NK-92 (cell line): Measurements from ENCODE around the gene DHRS3.

Experiments
- DNase-seq: peaks from one replicate; lab custom pipeline; 2025; ENCODE audit not compliant: unreplicated experiment; lab: John Stamatoyannopoulos, UW

The DHRS3 gene

DNA sequence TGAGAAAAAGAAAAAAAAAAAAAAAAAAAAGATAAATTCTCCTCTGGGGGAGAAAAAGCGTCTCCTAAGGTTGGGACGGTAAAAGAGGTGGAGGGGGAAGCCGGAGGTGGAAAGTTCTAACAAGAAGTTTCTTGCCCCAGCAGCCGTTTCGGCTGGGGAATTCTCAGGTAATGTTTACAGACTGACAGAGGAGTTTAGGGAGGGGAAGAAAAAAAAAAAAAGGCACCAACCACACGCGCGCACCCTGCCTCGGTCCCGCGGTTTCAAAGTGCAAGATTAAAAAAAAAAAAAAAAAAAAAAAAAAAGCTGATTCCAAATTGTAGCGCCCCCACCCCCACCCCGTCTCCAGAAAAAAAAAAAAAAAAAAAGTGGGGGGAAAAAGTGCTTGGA is 504 bp downstream of the DHRS3 start:
- DNase-seq: no peak

DNA sequence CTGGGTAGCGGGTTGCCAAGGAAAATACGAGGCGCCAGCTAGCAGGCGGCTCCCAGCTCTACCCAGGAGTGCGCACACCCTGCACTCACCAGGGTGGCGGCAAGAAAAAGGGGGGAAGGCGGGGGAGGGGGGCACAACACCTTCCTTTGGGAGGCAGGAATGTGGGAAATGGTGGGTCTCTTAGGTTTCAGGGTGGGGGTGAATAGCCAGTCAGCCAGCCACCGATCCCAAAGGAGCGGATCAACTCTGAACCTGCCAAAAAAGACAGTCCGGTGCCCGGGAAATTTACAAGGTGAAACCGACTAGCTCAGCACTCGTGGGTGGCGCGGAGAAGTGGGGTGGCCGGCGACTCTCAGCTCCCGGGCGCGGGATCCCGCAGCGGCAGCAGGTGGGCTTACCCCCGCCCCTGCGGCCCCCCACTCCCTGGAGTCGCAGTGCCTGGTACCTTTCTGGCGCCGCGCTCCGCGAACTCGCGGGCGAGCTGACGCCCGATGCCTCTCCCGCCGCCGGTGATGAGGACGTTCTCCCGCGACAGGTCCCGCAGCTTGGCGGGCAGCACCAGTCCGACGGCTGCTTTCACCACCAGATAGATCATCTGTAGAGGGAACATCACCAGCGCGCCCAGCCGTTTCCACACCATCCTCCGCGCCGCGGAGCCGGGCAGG is 1.2 kb downstream of the DHRS3 start:
- DNase-seq: no peak

DNA sequence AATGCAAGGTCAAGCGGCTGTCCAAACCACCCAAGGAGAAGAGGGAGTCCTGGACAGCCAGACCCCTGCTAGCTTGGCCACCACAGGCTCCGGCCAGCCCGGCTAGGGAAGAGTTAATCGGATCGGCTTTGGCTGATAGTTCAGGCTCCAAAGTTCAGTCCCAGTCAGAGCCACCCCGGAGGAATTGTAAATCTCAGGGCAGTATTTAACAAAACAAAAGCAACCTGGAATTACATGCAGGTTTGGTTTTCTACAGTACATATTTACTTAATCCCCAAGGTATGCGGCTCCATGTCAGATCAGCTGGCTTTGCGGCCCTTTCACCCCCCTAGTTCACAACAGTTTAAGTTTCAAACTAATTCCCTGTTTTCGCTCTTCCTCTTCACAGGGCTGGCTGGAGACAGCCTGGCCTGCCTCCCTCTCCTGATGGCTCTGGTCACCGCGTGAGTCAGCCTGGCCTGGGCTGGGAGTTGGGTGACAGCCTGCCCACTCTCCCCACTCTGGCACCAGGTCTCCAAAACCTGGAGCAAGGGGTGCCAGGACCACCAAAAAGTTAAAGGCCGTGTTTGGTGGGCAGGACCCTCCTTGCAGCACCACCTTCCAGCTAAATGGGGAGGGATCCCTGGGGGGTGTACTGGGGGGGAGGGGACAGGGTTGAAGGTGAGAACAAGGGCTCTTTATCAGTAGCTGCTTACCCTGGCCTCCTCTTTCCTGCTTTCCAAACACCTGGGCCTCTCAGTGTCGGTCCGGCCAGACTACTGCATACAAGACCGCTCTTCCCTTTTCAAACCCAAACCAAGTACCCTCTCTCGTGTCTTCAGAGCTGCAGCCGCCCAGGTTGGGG is 1.9 kb downstream of the DHRS3 start:
- DNase-seq: no peak

DNA sequence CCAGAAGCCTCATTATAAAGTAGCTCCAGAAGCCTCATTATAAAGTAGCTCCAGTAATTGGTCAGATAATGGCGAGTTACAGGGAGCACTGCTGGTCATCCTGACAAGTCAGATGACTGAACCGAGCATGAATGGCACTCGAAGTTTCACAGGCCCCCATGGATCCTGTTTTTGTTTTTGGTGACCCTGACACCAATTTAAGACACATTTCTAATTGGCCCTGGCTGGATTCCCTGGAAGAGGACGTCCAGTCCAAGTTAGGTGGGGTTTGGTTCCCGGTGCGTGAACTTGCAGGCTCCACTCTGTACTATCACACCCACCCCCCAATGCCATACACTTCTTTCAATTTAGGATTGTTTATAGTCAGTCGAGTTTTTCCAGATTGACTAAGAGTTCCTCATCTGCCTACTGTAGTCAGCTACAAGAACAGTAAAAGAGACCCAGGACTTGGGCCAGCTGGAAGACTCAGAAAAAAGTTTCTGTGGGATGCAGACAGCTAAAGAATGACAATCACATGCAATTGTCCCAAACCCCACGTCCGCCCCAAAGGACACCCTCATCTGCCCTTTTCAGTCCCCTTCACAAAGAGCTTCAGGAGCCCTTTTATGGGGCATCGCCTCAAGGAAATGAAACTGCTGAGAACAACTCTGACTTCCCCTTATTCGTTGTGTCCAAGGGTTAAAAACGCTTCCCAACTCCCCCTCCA is 2.7 kb downstream of the DHRS3 start:
- no peak for DNase-seq

DNA sequence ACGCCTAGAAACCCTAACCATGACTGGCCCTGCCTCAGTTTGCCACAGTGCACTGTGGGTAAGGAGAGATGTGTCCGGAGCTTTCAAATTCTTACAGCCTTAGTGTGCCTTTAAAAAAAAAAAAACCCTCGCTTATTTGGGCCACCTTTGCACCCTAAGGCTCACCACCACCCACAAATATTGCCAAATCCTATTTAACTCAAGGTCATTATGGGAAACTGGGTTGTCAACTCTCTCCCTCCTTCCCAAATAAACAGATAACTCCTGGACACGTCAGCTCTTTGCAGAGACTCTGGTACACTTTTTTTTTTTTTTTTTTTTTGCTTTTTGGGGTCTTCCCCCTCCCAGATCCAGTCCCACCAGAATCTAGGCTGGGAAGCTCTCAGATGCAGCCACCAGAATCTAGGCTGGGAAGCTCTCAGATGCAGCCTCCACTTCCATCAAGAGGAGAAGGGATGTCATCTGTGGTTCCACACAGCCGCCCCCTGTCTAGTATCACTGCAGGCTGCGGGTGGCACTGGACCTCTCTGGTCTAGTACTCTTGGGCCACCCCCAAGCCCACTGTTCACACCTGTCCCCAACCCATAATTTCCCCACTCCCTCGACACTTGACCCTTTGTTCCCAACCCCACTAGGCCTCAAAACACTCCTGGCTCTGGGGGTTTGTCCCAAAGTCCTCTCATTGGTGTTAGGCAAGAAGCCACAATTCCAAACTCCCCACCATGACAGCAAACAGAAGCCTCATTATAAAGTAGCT is 3.4 kb downstream of the DHRS3 start:
- DNase-seq: no peak

DNA sequence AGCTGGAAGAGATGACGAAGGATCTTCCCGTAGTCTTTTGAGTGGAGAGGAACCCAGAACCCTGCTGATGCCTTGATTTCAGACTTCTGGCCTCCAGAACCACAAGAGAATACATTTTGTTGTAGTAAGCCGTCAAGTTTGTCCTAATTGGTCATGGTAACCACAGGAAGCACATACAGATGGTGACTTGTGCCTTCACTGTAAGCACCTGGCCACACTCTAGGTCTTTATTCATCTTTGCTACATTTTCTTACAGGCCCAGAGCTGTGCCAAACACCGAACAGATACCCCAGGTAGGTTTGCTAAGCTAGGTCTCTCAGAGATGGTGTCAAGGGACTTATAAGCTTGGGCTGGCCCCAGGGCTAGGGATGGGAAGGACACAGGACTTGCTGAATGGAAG is 4.8 kb downstream of the DHRS3 start:
- no peak for DNase-seq

DNA sequence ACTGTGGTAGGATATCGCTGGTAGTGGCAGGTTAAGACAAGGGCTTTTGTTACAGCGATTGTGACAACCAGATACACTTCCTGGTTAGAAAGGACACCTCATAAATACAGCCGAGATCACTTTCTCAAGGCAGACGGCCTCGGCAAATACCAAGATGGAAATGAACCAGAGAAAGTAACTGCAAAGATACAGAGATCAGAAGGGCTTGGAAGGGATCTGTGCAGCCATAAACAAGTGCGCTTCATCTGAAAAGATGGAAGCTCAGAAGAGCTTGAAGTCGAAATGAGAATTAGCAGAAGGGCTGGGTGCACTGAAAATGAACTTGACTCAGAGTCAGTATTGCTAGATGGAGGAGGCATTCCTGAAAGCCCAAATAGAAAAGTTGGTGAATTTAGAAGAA is 7.1 kb downstream of the DHRS3 start:
- no peak for DNase-seq

DNA sequence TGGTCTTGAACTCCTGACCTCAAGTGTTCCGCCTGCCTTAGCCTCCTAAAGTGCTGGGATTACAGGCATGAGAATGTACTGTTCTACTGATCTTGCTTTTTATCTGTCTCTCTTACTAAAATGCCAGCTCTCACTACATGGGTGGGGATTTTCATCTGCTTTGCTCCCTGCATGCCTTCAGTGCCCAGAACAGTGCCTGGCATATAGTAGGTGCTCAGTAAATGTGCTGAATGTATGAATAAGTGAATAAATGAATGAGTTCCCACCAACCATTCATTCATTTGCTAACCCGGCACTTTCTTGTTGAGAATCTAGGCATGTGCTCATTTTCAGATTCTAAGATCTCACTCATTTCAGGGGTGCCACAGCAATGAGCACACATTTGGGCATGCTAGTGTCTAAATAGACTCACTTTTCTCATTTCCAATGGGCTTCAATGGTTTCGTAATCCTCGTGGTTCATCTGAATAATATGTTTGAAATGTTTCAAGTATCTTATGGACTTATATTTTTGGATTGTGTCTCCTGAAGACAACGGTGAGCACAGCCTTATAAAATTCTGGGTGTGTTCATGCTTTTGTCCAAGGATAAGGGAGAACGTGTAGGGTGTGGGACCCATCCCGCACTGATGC is 7.6 kb downstream of the DHRS3 start:
- DNase-seq: no peak

DNA sequence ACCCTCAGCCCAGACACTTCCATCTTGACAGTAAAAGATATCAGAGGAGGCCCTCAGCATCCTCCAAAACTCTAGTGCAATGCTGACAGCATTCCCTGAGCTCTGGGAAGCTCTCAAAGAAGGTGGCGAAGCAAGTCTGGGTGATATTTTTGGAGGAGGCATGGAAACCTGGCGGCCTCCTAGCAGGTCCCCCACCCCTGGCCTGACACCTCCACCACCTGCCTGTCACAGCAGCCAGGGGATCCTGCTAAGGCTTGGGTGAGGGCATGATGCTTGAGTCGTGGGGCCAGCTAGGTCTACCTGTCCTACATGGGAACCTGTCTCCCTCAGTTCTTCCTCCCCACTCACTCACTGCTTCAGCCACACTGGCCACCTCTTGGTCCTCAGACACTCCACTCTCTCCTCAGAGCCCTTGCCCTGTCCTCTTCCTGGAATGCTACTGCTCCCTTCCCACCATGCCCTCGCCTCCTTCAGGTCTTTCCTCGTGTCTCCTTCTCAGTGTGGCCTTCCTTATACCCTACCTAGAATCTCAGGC is 8.5 kb downstream of the DHRS3 start:
- no peak for DNase-seq

DNA sequence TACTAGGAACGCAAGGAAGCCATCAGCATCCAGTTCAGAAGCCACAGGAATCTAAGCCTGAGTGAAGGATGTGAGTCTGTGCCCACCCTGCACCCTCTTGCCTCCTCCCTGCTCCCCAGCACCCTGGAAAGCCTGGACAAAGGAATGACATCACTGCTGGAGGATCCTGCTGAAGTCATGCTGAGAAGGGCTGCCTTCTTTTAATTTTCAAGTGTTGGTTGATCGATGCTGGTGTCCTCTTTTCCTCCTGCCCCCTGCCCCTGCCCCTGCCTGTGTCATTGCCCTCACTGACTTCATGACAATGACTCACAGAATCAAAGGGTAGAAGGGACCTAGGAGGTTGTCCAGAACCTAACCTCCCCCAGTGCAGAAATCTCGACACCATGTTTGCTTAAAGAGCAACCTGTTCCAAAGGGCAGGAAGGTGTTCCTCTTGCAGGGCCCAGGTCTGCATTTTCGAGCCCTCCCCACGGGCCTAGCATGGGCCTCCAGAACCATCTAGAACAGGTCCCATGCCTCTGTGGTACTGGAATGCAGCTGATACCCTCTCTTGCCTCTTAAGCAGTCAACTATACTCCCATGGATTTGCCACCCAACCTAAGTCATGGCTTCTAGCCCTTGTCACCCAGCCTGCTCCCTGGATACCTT is 9.6 kb downstream of the DHRS3 start:
- DNase-seq: no peak

DNA sequence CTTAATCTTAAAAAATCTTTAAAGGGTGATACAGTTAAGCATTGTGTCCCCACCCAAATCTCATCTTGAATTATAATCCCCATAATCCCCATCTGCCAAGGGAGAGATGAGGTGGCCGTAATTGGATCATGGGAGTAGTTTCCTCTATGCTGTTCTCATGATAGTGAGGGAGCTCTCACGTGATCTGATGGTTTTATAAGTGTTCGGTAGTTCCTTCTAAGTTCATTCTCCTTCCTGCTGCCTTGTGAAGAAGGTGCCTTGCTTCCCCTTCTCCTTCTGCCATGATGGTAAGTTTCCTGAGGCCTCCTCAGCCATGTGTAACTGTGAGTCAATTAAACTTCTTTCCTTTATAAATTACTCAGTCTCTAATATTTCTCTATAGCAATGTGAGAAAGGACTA is 10.7 kb downstream of the DHRS3 start:
- no peak for DNase-seq

DNA sequence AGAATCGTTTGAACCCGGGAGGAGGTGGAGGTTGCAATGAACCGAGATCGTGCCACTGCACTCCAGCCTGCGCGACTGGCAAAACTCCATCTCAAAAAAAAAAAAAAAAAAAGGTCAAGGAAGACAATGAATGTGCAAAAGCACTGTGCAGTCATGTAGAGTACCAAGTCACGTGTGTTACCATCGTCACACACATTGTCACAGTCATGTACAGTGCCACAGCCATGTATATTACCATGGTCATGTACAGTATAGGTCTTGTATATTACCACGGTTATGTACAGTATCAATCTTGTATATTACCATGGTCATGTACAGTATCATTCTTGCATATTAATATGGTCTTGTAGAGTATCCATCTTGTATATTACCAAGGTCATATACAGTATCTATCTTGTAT is 13.0 kb downstream of the DHRS3 start:
- DNase-seq: no peak

DNA sequence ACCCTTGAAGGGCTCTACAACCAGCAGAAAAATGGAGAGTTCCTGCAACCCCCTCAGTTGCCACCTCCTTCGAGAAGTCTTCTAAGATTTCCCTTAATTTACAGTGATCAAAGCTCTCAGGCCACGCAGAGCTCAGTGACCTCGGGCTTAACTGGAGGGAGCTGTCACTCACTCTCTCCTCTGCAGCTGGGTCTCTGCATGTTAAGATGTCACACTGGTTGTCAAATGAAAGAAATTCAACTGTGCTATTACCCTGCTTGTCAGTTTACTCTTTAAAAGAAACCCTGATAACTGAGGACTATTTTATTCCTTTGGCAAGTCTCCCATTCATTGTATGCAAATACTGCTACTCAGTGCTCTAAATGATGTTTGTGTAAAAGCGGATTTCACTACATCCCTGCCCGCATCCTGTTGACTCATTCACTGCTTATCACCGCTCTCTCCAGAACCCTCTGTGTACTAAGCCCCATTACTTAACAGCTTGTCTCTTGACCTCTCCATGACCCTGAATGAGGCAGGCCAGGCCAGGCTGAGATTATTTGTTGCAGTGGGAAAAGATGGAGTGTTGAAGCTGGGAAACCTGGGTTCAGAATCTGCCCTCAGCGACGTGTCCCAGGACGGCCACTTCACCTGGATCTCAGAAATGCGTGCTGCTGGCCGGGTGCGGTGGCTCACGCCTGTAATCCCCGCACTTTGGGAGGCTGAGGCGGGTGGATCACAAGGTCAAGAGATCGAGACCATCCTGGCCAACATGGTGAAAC is 13.7 kb downstream of the DHRS3 start:
- DNase-seq: no peak

DNA sequence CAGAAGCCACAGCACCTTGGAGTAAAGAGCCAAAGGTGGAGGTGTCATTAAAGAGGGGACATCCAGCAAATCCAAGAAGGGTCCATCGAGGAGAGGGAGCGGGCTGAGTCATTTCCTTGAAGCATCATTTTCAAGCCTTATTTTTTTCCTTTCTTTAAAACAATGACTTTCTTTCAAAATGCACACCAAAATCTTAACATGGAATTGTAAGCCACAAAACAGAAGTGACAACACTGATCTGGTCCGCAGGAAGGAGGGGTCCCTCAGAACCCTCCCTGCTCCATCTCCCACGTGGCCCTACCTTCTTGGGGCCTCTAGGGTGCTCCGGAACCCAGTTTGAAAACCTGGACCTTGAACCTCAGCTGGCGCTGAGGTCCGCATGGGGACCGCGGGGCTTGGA is 14.8 kb downstream of the DHRS3 start:
- DNase-seq: no peak

DNA sequence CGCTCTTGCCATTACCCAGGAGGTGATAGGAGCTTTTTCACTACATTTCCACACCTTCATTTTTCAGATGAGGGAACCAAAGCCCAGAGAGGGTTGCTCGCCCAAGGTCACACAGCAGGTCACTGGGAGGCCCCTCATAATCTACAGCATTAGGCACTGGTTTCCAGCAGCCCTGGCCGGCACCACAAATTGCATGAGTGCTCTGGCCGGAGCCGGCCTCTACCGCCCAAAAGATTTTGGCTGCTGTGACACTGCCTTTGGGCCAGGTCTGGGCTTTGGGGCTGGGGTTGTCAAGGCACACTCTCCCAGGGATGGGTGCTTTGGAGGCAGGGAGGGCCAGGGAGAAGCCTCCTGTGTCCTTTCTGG is 15.4 kb downstream of the DHRS3 start:
- DNase-seq: no peak

DNA sequence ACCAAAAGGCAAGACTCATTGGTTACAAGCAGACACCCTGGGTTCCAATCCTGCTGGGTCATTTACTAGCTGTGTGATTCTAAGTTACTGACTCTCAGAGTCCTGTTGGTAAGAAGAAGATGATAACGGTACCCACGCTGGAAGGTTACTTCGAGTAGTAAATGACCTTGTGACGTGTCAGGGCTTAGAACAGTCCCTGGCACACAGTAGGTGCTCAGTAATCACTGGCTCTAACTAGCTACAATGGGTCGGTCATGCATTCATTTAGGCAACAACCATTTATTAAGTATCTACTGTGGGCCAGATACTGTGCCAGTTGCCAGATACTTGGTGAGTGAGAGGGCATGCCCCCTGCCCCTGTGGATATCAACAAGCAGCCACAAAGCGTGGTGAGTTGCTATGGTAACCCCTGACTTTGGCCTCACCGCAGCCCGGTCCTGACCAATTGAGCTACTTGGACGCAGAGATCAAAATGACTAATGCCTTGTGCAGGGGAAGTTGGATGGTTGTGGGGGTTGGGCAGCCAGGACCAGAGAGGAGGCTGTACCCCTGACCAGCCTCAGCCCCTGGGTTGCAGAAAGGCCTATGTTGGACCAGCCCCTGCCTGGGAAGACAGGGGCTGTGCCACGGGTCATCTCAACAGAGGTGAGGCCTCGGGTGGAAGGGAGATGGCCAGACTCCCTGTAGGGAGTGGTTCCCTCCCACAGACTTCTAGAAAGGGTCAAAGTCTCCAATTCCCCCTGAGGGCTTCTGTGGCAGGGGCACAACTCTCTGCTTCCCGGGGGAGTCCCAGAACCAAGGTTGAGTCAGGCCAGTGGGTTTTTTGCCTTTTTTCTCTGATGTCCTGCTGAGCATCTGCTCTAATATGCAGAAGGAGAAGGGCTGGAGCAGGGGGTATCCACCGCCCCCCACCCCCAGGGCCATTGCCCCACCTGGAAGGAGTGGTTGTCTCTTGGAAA is 16.0 kb downstream of the DHRS3 start:
- DNase-seq: no peak

DNA sequence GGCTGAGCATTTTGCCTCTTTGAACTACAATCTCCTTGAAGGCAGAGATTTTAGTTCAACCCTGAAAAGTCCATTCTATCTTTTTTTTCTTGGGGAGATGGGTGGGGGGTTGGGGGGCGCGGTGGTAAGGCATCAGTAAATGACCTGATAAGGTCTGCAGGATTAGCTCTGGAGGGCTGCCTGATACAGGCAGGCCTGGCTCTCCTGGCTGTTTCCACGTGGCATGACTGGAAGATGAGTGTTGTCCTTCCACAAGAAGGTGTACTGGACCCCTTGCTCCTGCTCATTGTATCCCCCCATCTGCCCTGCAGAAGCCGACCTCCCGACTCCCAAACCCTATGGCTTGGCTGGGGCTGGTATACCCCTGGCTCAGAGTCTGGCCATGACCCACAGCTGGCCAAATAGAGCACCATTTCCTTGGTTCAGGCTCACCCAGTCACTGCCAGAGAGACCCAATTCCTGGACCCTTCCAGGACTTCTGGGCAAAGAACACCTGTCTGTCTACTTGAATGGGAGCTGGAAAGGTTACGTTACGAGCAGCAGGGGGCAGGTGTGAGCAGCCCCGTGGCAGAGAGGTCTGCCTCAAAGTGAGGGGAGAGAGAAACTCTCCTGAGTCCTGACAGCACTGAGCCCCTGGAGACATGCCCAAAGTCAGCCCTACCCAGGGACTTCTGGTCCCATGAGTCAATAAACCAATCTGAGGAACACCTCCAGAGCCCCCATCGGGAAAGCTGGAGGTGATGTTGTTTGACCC is 17.0 kb downstream of the DHRS3 start:
- no peak for DNase-seq

DNA sequence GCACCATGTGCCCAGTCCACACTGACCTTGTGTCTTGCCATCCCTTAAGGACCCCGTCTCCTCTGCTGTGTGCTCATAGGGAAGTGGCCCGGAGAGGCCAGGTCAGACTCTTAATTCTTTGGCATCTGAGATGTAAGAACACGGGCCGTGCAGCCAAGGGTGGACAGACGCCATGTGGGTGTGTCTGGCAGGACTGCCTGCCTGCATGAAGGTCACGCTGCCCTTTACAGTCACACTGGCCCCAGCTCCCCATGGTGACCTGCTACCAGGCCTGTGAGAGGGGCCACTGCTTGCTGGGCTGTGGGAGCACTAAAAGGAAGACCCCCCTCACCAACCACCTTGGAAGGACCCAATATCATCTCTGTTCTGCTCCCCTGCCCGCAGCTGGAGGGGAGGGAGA is 17.7 kb downstream of the DHRS3 start:
- DNase-seq: no peak
